IMR-90 (cell line): ENCODE measurements around the gene NHEJ1.

Experiments used
- CHD1 ChIP-seq: IDR thresholded peaks from 2 replicates; pipeline ENCODE4 v1.6.1; 2012; ENCODE audit warnings: low read depth, low read length, improper control_type of control experiment
- ELK1 ChIP-seq: fragments of 150-350 bp; IDR thresholded peaks from 2 replicates; pipeline ENCODE4 v1.6.1; 2016; ENCODE audit warnings: low read depth, mild to moderate bottlenecking, low read length, moderate library complexity, borderline replicate concordance
- FOS ChIP-seq: fragments of 150-350 bp; IDR thresholded peaks from 2 replicates; pipeline ENCODE4 v1.6.1; 2016; ENCODE audit warnings: low read depth, low read length
- MAFK ChIP-seq: IDR thresholded peaks from 2 replicates; pipeline ENCODE4 v1.6.1; 2012; ENCODE audit warnings: low read depth, low read length, improper control_type of control experiment
- POLR2A ChIP-seq: IDR thresholded peaks from 2 replicates; pipeline ENCODE4 v1.6.1; 2012; ENCODE audit warnings: mild to moderate bottlenecking, low read depth, low read length
- RAD21 ChIP-seq: IDR thresholded peaks from 2 replicates; pipeline ENCODE4 v1.6.1; 2012; ENCODE audit warnings: low read length, improper control_type of control experiment
- TF ChIP-seq, protein P1 (sequence below): conservative IDR thresholded peaks from 2 replicates; pipeline ENCODE4 v1.5.1; 2012; ENCODE audit warnings: mild to moderate bottlenecking, low read depth, low read length, improper control_type of control experiment
- TF ChIP-seq, protein P2 (sequence below): fragments of 150-350 bp; IDR thresholded peaks from 2 replicates; pipeline ENCODE4 v1.6.1; 2017; ENCODE audit warnings: mild to moderate bottlenecking, antibody characterized with exemption, low read length, low read depth

GRCh38 chr2:219078126-219078525 lies 82.5 kb downstream of the NHEJ1 start:
- TF ChIP-seq MAFK (no peak), POLR2A (no peak), RAD21 (no peak), FOS (no peak), ELK1 (no peak), CHD1 (no peak)
- TF ChIP-seq, protein P1, sequence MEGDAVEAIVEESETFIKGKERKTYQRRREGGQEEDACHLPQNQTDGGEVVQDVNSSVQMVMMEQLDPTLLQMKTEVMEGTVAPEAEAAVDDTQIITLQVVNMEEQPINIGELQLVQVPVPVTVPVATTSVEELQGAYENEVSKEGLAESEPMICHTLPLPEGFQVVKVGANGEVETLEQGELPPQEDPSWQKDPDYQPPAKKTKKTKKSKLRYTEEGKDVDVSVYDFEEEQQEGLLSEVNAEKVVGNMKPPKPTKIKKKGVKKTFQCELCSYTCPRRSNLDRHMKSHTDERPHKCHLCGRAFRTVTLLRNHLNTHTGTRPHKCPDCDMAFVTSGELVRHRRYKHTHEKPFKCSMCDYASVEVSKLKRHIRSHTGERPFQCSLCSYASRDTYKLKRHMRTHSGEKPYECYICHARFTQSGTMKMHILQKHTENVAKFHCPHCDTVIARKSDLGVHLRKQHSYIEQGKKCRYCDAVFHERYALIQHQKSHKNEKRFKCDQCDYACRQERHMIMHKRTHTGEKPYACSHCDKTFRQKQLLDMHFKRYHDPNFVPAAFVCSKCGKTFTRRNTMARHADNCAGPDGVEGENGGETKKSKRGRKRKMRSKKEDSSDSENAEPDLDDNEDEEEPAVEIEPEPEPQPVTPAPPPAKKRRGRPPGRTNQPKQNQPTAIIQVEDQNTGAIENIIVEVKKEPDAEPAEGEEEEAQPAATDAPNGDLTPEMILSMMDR, result no peak
- TF ChIP-seq, protein P2, sequence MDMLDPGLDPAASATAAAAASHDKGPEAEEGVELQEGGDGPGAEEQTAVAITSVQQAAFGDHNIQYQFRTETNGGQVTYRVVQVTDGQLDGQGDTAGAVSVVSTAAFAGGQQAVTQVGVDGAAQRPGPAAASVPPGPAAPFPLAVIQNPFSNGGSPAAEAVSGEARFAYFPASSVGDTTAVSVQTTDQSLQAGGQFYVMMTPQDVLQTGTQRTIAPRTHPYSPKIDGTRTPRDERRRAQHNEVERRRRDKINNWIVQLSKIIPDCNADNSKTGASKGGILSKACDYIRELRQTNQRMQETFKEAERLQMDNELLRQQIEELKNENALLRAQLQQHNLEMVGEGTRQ, result no peak
